Liver (tissue), 9 donors: ENCODE measurements around the gene IL17RE. TPM values are rescaled to one million over a fixed set of nuclear protein-coding genes. Genes with fewer than 3 reads are reported as not detected.
"Not testable (repeated sequence)": the region's sequence is repeated elsewhere in the genome, so short reads cannot be mapped to it uniquely, and the experiment has no call there.

ENCODE experiments used
- DNase-seq: peaks from one replicate; pipeline ENCODE4 v3.0.0-alpha.2; 2017; ENCODE audit warnings: low spot score
- H3K27ac ChIP-seq, 2 donors: one replicate each; pipeline ENCODE4 v1.7.0; 2013; ENCODE audit warnings: inconsistent platforms in 2 of 2, low read length in 2 of 2, control low read depth in 1 of 2, low read depth in 1 of 2, mild to moderate bottlenecking in 1 of 2
- H3K27me3 ChIP-seq, 4 donors: one replicate each; pipeline versions ENCODE4 v1.6.1 to v1.7.0; 2013; ENCODE audit warnings: low read length in 3 of 4, inconsistent platforms in 1 of 4, mild to moderate bottlenecking in 1 of 4, moderate library complexity in 1 of 4; ENCODE audit not compliant: control insufficient read depth in 4 of 4, insufficient read depth in 4 of 4
- H3K36me3 ChIP-seq, 4 donors: one replicate each; pipeline versions ENCODE4 v1.6.1 to v1.7.0; 2013; ENCODE audit warnings: low read length in 3 of 4, mild to moderate bottlenecking in 3 of 4, low read depth in 1 of 4, moderate library complexity in 1 of 4; ENCODE audit not compliant: control insufficient read depth in 4 of 4, insufficient read depth in 3 of 4
- H3K4me1 ChIP-seq, 4 donors: one replicate each; pipeline versions ENCODE4 v1.6.1 to v1.7.0; 2013; ENCODE audit warnings: low read length in 3 of 4, mild to moderate bottlenecking in 3 of 4, moderate library complexity in 1 of 4; ENCODE audit not compliant: control insufficient read depth in 4 of 4, insufficient read depth in 4 of 4
- H3K4me3 ChIP-seq, 3 donors: one replicate each; pipeline versions ENCODE4 v1.6.1 to v1.7.0; 2013; ENCODE audit warnings: low read length in 3 of 3, control low read depth in 1 of 3, low read depth in 1 of 3, mild to moderate bottlenecking in 1 of 3
- H3K9ac ChIP-seq, 2 donors: one replicate each; pipeline ENCODE4 v1.7.0; 2013; ENCODE audit warnings: low read length in 2 of 2, mild to moderate bottlenecking in 2 of 2, moderate library complexity in 2 of 2, control low read depth in 1 of 2, low read depth in 1 of 2
- H3K9me3 ChIP-seq, 4 donors: one replicate each; pipeline versions ENCODE4 v1.6.1 to v1.7.0; 2013; ENCODE audit warnings: low read length in 3 of 4; ENCODE audit not compliant: control insufficient read depth in 4 of 4
- ATF3 ChIP-seq: IDR thresholded peaks from 2 replicates; pipeline ENCODE4 v1.6.1; 2016; ENCODE audit warnings: antibody characterized with exemption
- CTCF ChIP-seq: fragments of 150-350 bp; IDR thresholded peaks from 2 replicates; pipeline ENCODE4 v1.5.1; 2017; ENCODE audit warnings: improper control_type of control experiment, low read depth, low read length; ENCODE audit not compliant: missing input control
- EGR1 ChIP-seq, 2 donors: IDR thresholded peaks; 2 replicates each; pipeline ENCODE4 v1.6.1; 2016 to 2018; ENCODE audit warnings: antibody characterized with exemption in 2 of 2, low read depth in 2 of 2
- FOXA1 ChIP-seq: IDR thresholded peaks from 2 replicates; pipeline ENCODE4 v1.6.1; 2016; ENCODE audit warnings: antibody characterized with exemption
- FOXA2 ChIP-seq: IDR thresholded peaks from 2 replicates; pipeline ENCODE4 v1.6.1; 2016; ENCODE audit warnings: antibody characterized with exemption
- GABPA ChIP-seq, 2 donors: IDR thresholded peaks in 1 of 2; conservative IDR thresholded peaks in 1 of 2; 2 replicates each; pipeline ENCODE4 v1.6.1; 2016; ENCODE audit warnings: antibody characterized with exemption in 2 of 2, mild to moderate bottlenecking in 1 of 2, moderate library complexity in 1 of 2
- HNF4A ChIP-seq, 2 donors: conservative IDR thresholded peaks; 2 replicates each; pipeline ENCODE4 v1.6.1; 2016; ENCODE audit warnings: antibody characterized with exemption in 2 of 2, mild to moderate bottlenecking in 2 of 2
- HNF4G ChIP-seq: IDR thresholded peaks from 2 replicates; pipeline ENCODE4 v1.6.1; 2016; ENCODE audit warnings: antibody characterized with exemption
- JUND ChIP-seq, 2 donors: IDR thresholded peaks; 2 replicates each; pipeline ENCODE4 v1.6.1; 2016; ENCODE audit warnings: antibody characterized with exemption in 2 of 2
- MAX ChIP-seq: IDR thresholded peaks from 2 replicates; pipeline ENCODE4 v1.6.1; 2016; ENCODE audit warnings: antibody characterized with exemption
- NR2F2 ChIP-seq: IDR thresholded peaks from 2 replicates; pipeline ENCODE4 v1.6.1; 2016; ENCODE audit warnings: antibody characterized with exemption
- RAD21 ChIP-seq, 2 donors: IDR thresholded peaks; 2 replicates each; pipeline ENCODE4 v1.6.1; 2016; ENCODE audit warnings: antibody characterized with exemption in 2 of 2, mild to moderate bottlenecking in 2 of 2
- REST ChIP-seq: IDR thresholded peaks from 2 replicates; pipeline ENCODE4 v1.6.1; 2016; ENCODE audit warnings: antibody characterized with exemption, mild to moderate bottlenecking
- RXRA ChIP-seq, 2 donors: IDR thresholded peaks; 2 replicates each; pipeline ENCODE4 v1.6.1; 2017 to 2018; ENCODE audit warnings: antibody characterized with exemption in 2 of 2, mild to moderate bottlenecking in 1 of 2
- SP1 ChIP-seq: IDR thresholded peaks from 2 replicates; pipeline ENCODE4 v1.6.1; 2018; ENCODE audit warnings: antibody characterized with exemption, mild to moderate bottlenecking
- TAF1 ChIP-seq: conservative IDR thresholded peaks from 2 replicates; pipeline ENCODE4 v1.6.1; 2016; ENCODE audit warnings: antibody characterized with exemption, mild to moderate bottlenecking
- YY1 ChIP-seq: IDR thresholded peaks from 2 replicates; pipeline ENCODE4 v1.6.1; 2016; ENCODE audit warnings: antibody characterized with exemption, mild to moderate bottlenecking
- ZBTB33 ChIP-seq: IDR thresholded peaks from 2 replicates; pipeline ENCODE4 v1.6.1; 2016; ENCODE audit warnings: antibody characterized with exemption
- WGBS: extraction: QIAGEN DNeasy Blood & Tissue Kit; methylation state at CpG from one replicate; pipeline ENCODE4 v1.1.7; 2013; 5-methylcytosine and 5-hydroxymethylcytosine counted together
- polyA plus RNA-seq, 2 donors: library from polyadenylated mRNA; stranded (reverse) in 1 of 2; unstranded in 1 of 2; fragments of 200-250 nt in 1 of 2; fragments of >200 nt in 1 of 2; fragmentation: Nextera tagmentation in 1 of 2; extraction: Ambion mirVana in 1 of 2; gene quantifications; one replicate each; pipeline versions ENCODE4 v1.2.1 to v1.2.3, GENCODE V29; 2013 to 2015
- total RNA-seq, 2 donors: library from RNA; depleted of rRNA; stranded (reverse); fragments of >200 nt; gene quantifications; one replicate each; pipeline ENCODE4 v1.2.3, GENCODE V29; 2014
- donor health status: healthy.
- donor health status: healthy.
- donor health status: healthy.
- donor health status: healthy.
- donor health status: healthy.

The IL17RE gene
- total and polyA plus RNA-seq, 4 donors, result 0.42 to 2.1 (median 0.90) TPM

- Histone ChIP-seq H3K27me3 (no peaks in the 10 kb centered on the region), H3K4me3 (no peak overlapping the region), H3K36me3 (no peaks in the 10 kb centered on the region), H3K9me3 (no peaks in the 10 kb centered on the region), H3K27ac (no peak overlapping the region), H3K9ac (no peak overlapping the region), H3K4me1 (peaks cover 0 to 6% (median 2%) of the 10 kb centered on the region in 4 donors)
- DNase-seq, result no peak
- TF ChIP-seq YY1 (no peak), JUND (IDR thresholded peaks at IDR 0.05) (no peak), ZBTB33 (no peak), RAD21 (IDR thresholded peaks at IDR 0.05) (no peak), ATF3 (no peak), HNF4A (conservative IDR thresholded peaks at IDR 0.05) (no peak), SP1 (no peak), RXRA (IDR thresholded peaks at IDR 0.05) (no peak)
Measured at GRCh38 chr3:9875448-9875847, 27.2 kb upstream of the IL17RE start.

- 93% methylated on average over 4 of the region's 4 CpGs for WGBS
- not testable (repeated sequence) for H3K27me3 ChIP-seq
Measured at GRCh38 chr3:9876255-9876654, 26.4 kb upstream of the IL17RE start.

GRCh38 chr3:9876991-9877390 is 25.7 kb upstream of the IL17RE start:
- TF ChIP-seq GABPA (IDR thresholded peaks at IDR 0.05 in 1 of 2, conservative IDR thresholded peaks at IDR 0.05 in 1 of 2) (no peak), REST (no peak), FOXA2 (no peak), FOXA1 (no peak), YY1 (no peak), RXRA (IDR thresholded peaks at IDR 0.05) (no peak), MAX (no peak), HNF4G (no peak), HNF4A (conservative IDR thresholded peaks at IDR 0.05) (no peak), RAD21 (IDR thresholded peaks at IDR 0.05) (no peak), JUND (IDR thresholded peaks at IDR 0.05) (no peak), EGR1 (IDR thresholded peaks at IDR 0.05; ENCODE audit: low read depth in 2 of 2) (no peak), ZBTB33 (no peak), SP1 (no peak), NR2F2 (no peak), ATF3 (no peak), TAF1 (no peak), CTCF (no peak)
- WGBS, result 96% methylated on average over 12 of the region's 12 CpGs
- Histone ChIP-seq H3K27me3 (no peaks in the 10 kb centered on the region), H3K4me1 (peaks cover 0 to 6% (median 2%) of the 10 kb centered on the region in 4 donors), H3K9ac (no peak overlapping the region), H3K4me3 (no peak overlapping the region), H3K27ac (no peak overlapping the region), H3K9me3 (no peaks in the 10 kb centered on the region), H3K36me3 (no peaks in the 10 kb centered on the region)
- no peak for DNase-seq

More at GRCh38 chr3:9876255-9876654, 26.4 kb upstream of the IL17RE start:
- H3K27ac ChIP-seq, H3K9ac ChIP-seq, DNase-seq, H3K9me3 ChIP-seq, H3K4me1 ChIP-seq, H3K36me3 ChIP-seq, H3K4me3 ChIP-seq: not testable (repeated sequence)
